A673 (cell line): Measurements from ENCODE around the gene GJB2.

Source experiments
- CTCF ChIP-seq: fragments of 300-800, 200-600 bp; sonication (generic); conservative IDR thresholded peaks from 2 replicates; pipeline ENCODE4 v1.5.1; 2017; ENCODE audit warnings: low read depth, mild to moderate bottlenecking, antibody characterized with exemption, low read length, moderate library complexity, mixed read lengths
- EZH2 ChIP-seq: fragments of 200-600 bp; sonication (generic); IDR thresholded peaks from 2 replicates; pipeline ENCODE4 v1.6.1; 2017; ENCODE audit warnings: borderline replicate concordance, low read depth, mild to moderate bottlenecking, mixed read lengths, antibody characterized with exemption, low read length; ENCODE audit not compliant: poor library complexity, severe bottlenecking

DNA sequence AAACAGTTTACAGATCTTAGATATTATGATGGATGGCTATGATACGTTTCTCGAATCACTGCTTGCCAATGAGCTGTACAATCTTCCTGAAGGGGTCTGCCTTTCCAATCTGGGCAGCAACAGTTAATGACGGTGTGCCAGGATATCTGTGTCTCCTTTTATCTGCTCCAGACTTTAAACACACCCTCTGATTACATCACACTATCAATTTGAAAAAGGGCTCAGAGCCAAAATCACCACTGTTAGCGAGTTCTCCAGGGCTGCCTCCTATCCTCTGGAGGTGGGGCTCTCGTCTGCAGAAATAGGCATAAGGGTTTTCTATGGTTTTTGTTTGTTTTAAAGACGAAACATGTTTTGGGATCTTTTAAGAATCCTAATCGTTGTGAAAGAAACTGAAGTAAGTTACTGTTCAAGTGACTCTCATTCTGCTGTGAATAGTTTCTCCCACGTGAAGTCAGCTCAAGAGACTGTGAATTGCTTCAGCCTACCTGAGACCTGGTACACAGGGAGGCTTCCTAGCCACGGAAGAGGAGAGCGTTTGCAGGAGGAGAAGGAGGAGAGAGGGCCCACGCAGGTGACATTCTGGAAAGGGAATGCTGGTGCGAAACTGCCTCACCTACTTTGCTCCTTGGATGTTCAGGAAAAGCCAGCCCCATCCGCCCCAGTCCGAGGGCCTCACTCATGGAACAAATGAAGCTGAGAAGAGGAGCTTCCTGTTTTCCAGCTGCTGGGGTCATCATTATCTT is 16.7 kb downstream of the GJB2 start:
- TF ChIP-seq CTCF (no peak), EZH2 (no peak)
